ENCODE data around the gene UNC119.

UNC119 gene

GRCh38 chr17:28555022-28555421 lies 2.6 kb upstream of the UNC119 start:
- no peak overlapping the region for H3K4me3 ChIP-seq (ENCODE audit: low read length)
- no peak for TF ChIP-seq CTCF (conservative IDR thresholded peaks at IDR 0.05; ENCODE audit: low read length)
- no peak for DNase-seq (ENCODE audit: low read depth)

- no peak for DNase-seq (ENCODE audit: low read depth)
- no peak overlapping the region for H3K4me3 ChIP-seq (ENCODE audit: low read length)
- TF ChIP-seq CTCF (conservative IDR thresholded peaks at IDR 0.05; ENCODE audit: low read length), result no peak
Observed at GRCh38 chr17:28554565-28554964, 2.1 kb upstream of the UNC119 start.

- H3K4me3 ChIP-seq (ENCODE audit: low read length), result no peak overlapping the region; the same call in 1 of the 2 replicates
- DNase-seq (ENCODE audit: low read depth), result no peak
- TF ChIP-seq CTCF (conservative IDR thresholded peaks at IDR 0.05; ENCODE audit: low read length), result no peak
Observed at GRCh38 chr17:28553000-28553505, 629 bp upstream of the UNC119 start.

DNA sequence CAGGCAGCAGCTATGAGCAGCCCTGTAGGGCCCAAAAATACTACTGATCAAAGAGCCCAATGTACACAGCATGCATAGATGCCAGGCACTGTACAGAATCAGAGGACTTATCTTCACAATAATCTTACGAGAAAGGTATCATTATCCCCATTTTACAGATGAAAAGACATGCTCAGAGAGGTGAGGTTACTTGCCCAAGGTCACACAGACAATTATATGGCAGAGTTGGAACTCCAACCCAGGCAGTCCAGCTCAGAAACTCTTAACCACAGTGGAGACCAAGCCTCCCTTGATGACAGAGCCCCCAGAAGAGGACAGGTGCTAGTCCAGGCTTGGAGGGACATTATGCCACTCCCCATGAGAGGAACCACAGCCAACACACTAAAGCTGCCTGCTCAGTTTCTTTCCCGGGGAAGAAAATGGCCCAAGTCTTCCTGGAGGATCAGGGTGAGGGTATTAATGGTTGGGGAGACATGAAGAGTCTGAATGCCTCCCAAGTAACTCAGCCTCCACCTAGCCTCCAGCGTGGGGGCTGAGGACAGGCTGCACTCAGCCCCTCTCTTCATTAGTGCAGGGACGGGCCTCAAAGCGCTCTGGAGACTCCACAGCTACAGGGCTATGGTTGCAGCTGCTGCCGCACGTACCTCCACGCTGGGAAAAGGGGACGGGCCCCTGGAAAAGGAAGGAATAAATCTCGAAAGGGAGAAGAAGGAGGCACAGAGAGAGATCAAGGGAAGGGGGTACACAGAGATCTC lies 826 bp downstream of the UNC119 start:
- H3K4me3 ChIP-seq (ENCODE audit: low read length), result peak overlapping the region; percentile 69
- no peak for TF ChIP-seq CTCF (conservative IDR thresholded peaks at IDR 0.05; ENCODE audit: low read length)
- peak; percentile 14 for DNase-seq (ENCODE audit: low read depth)

GRCh38 chr17:28550858-28551257 lies 1.6 kb downstream of the UNC119 start:
- TF ChIP-seq CTCF (conservative IDR thresholded peaks at IDR 0.05; ENCODE audit: low read length), result no peak
- DNase-seq (ENCODE audit: low read depth), result no peak
- H3K4me3 ChIP-seq (ENCODE audit: low read length), result no peak overlapping the region

GRCh38 chr17:28549236-28550132 lies 2.9 kb downstream of the UNC119 start:
- no peak for DNase-seq (ENCODE audit: low read depth)
- no peak overlapping the region for H3K4me3 ChIP-seq (ENCODE audit: low read length)
- TF ChIP-seq CTCF (conservative IDR thresholded peaks at IDR 0.05; ENCODE audit: low read length), result no peak

Measured in AG10803 (cell line).